IMR-90 (cell line): ENCODE results near the gene MFAP1. TPM values are rescaled to one million over a fixed set of nuclear protein-coding genes. Genes with fewer than 3 reads are reported as not detected.
"Not testable (repeated sequence)": the region's sequence is repeated elsewhere in the genome, so short reads cannot be mapped to it uniquely, and the experiment has no call there.

ENCODE experiments used
- ATAC-seq: fragments of 200-7000 bp; cut with Tn5 transposase; 2 replicates; pipeline ENCODE4 v1.9.1; 2020; ENCODE audit warnings: low read depth, mild to moderate bottlenecking, moderate library complexity
- BruUV-seq: library from RNA; stranded (reverse); fragments of 400-500 nt; replicated peaks from 2 replicates; lab custom pipeline; 2021; lab: Mats Ljungman, UMichigan
- CTCF ChIA-PET: fragments of 300-600 bp; formaldehyde crosslinking; extraction: SDS; loops from one replicate; lab custom pipeline; 2021; ENCODE audit warnings: antibody characterized with exemption; lab: Yijun Ruan, JAX
- POLR2A ChIA-PET: fragments of 300-600 bp; sonication (Branson Sonifier 250); formaldehyde crosslinking; loops from one replicate; lab custom pipeline; 2022; ENCODE audit warnings: antibody characterized with exemption; ENCODE audit not compliant: unreplicated experiment; lab: Charles Lee
- DNase-seq: peaks from one replicate; pipeline ENCODE4 v3.0.0; 2013
- H2AFZ ChIP-seq: replicated peaks from 2 replicates; pipeline ENCODE3; 2013; ENCODE audit warnings: low read length, mild to moderate bottlenecking; ENCODE audit not compliant: poor library complexity
- H2AK5ac ChIP-seq: 2 replicates; pipeline ENCODE4 v1.6.1; 2013; ENCODE audit warnings: low read depth, low read length, inconsistent platforms
- H2AK9ac ChIP-seq: replicated peaks from 2 replicates; pipeline ENCODE3; 2013; ENCODE audit warnings: mild to moderate bottlenecking, low read depth, low read length, moderate library complexity; ENCODE audit not compliant: poor library complexity
- H2BK120ac ChIP-seq: 2 replicates; pipeline ENCODE4 v1.6.1; 2013; ENCODE audit warnings: low read depth, low read length, inconsistent platforms
- H2BK15ac ChIP-seq: 3 replicates; pipeline ENCODE4 v1.6.1; 2013; ENCODE audit warnings: low read depth, low read length, inconsistent platforms
- H2BK20ac ChIP-seq: 2 replicates; pipeline ENCODE4 v1.6.1; 2013; ENCODE audit warnings: low read depth, mild to moderate bottlenecking, inconsistent platforms, low read length, moderate library complexity
- H2BK5ac ChIP-seq: 2 replicates; pipeline ENCODE4 v1.6.1; 2013; ENCODE audit warnings: mild to moderate bottlenecking, low read depth, low read length, inconsistent platforms; ENCODE audit not compliant: poor library complexity, severe bottlenecking
- H3K14ac ChIP-seq: replicated peaks from 2 replicates; pipeline ENCODE4 v1.6.1; 2013; ENCODE audit warnings: low read depth, low read length, inconsistent platforms
- H3K18ac ChIP-seq: 2 replicates; pipeline ENCODE4 v1.6.1; 2013; ENCODE audit warnings: low read depth, low read length, control low read depth
- H3K23ac ChIP-seq: 2 replicates; pipeline ENCODE4 v1.6.1; 2013; ENCODE audit warnings: low read depth, low read length, inconsistent platforms
- H3K27ac ChIP-seq: 2 replicates; pipeline ENCODE4 v1.5.1; 2013; ENCODE audit warnings: mild to moderate bottlenecking, control low read depth, low read length; ENCODE audit not compliant: insufficient read depth
- H3K27me3 ChIP-seq: 2 replicates; pipeline ENCODE4 v1.6.1; 2013; ENCODE audit warnings: low read length; ENCODE audit not compliant: control insufficient read depth, insufficient read depth
- H3K36me3 ChIP-seq: 2 replicates; pipeline ENCODE4 v1.6.1; 2013; ENCODE audit warnings: low read length, mixed read lengths; ENCODE audit not compliant: control insufficient read depth, insufficient read depth
- H3K4ac ChIP-seq: 2 replicates; pipeline ENCODE4 v1.6.1; 2013; ENCODE audit warnings: low read depth, low read length, inconsistent platforms
- H3K4me1 ChIP-seq: 2 replicates; pipeline ENCODE4 v1.6.1; 2013; ENCODE audit warnings: low read length, mixed read lengths; ENCODE audit not compliant: control insufficient read depth, insufficient read depth
- H3K4me2 ChIP-seq: 2 replicates; pipeline ENCODE4 v1.6.1; 2013; ENCODE audit warnings: low read depth, mild to moderate bottlenecking, control low read depth, low read length, moderate library complexity
- H3K4me3 ChIP-seq: 2 replicates; pipeline ENCODE4 v1.5.1; 2013; ENCODE audit warnings: low read depth, mild to moderate bottlenecking, control low read depth, low read length, moderate library complexity; ENCODE audit not compliant: insufficient read depth
- H3K56ac ChIP-seq: 2 replicates; pipeline ENCODE4 v1.6.1; 2013; ENCODE audit warnings: low read length, inconsistent platforms; ENCODE audit not compliant: insufficient read depth; ENCODE audit errors: extremely low read depth
- H3K79me1 ChIP-seq, 2 experiments: 2 replicates each; pipeline ENCODE4 v1.6.1; 2013; ENCODE audit warnings: low read length in 2 of 2, inconsistent platforms in 1 of 2, low read depth in 1 of 2
- H3K9ac ChIP-seq: 2 replicates; pipeline ENCODE4 v1.6.1; 2013; ENCODE audit warnings: low read depth, low read length, control low read depth
- H3K9me1 ChIP-seq: 2 replicates; pipeline ENCODE4 v1.6.1; 2013; ENCODE audit warnings: low read length, inconsistent platforms; ENCODE audit not compliant: insufficient read depth
- H3K9me3 ChIP-seq: 2 replicates; pipeline ENCODE4 v1.6.1; 2013; ENCODE audit warnings: low read length; ENCODE audit not compliant: control insufficient read depth, insufficient read depth
- H4K20me1 ChIP-seq: 2 replicates; pipeline ENCODE4 v1.6.1; 2013; ENCODE audit warnings: low read length, inconsistent platforms; ENCODE audit not compliant: insufficient read depth
- H4K5ac ChIP-seq: 2 replicates; pipeline ENCODE4 v1.6.1; 2013; ENCODE audit warnings: mild to moderate bottlenecking, low read depth, low read length, control low read depth
- H4K8ac ChIP-seq, 2 experiments: 2 replicates each; pipeline ENCODE4 v1.6.1; 2013; ENCODE audit warnings: low read depth in 2 of 2, low read length in 2 of 2, control low read depth in 1 of 2, inconsistent platforms in 1 of 2
- H4K91ac ChIP-seq: 2 replicates; pipeline ENCODE4 v1.6.1; 2013; ENCODE audit warnings: low read depth, low read length, inconsistent platforms; ENCODE audit not compliant: insufficient read depth
- WGBS, 2 experiments: methylation state at CpG; one replicate each; pipeline versions ENCODE4 v1.1.5 to v1.1.7; 2013; ENCODE audit warnings: missing lambda C conversion rate in 2 of 2; ENCODE audit not compliant: insufficient read length in 1 of 2; ENCODE audit errors: extremely low coverage in 2 of 2; 5-methylcytosine and 5-hydroxymethylcytosine counted together
- dilution Hi-C: fragments of 300-500 bp; cut with HindIII; formaldehyde crosslinking; loops from one replicate; pipeline ENCODE4 v1.14.3; 2018; ENCODE audit warnings: low sequenced_read_pairs; ENCODE audit not compliant: unreplicated experiment
- in situ Hi-C: fragments of 300-500 bp; cut with MboI; formaldehyde crosslinking; loops from 3 replicates; pipeline ENCODE4 v1.14.3; 2019; ENCODE audit warnings: low sequenced_read_pairs, inconsistent platforms, mixed read lengths
- intact Hi-C: fragments of 100-400 bp; cut with micrococcal nuclease; formaldehyde crosslinking; loops from 2 replicates; pipeline ENCODE4 v1.10.0; 2022
- polyA plus RNA-seq, 3 experiments: library from polyadenylated mRNA; depleted of rRNA; stranded (reverse); fragments of >200 nt; gene quantifications; 2 replicates each; pipeline ENCODE4 v1.2.3, GENCODE V29; 2012; ENCODE audit warnings: low replicate concordance in 1 of 3
- total RNA-seq: library from RNA; depleted of rRNA; stranded (reverse); fragments of >200 nt; gene quantifications from 2 replicates; pipeline ENCODE4 v1.2.3, GENCODE V29; 2012

MFAP1 gene
- total and polyA plus RNA-seq, 2 of the 4 experiments (the other 2 are of a cell fraction): 21.6 to 28.5 TPM

- BruUV-seq, H3K23ac ChIP-seq, H3K27me3 ChIP-seq, DNase-seq, in situ Hi-C loops, H3K4me2 ChIP-seq, H2BK20ac ChIP-seq, intact Hi-C loops, H3K9me3 ChIP-seq, ATAC-seq, dilution Hi-C loops, CTCF ChIA-PET, H3K56ac ChIP-seq, H3K14ac ChIP-seq, H4K20me1 ChIP-seq, H2BK5ac ChIP-seq, H2AK9ac ChIP-seq, H3K9ac ChIP-seq, H4K91ac ChIP-seq, H3K18ac ChIP-seq, H2BK15ac ChIP-seq, H3K27ac ChIP-seq, H2AK5ac ChIP-seq, H2BK120ac ChIP-seq, H3K4me1 ChIP-seq, H3K9me1 ChIP-seq, H4K8ac ChIP-seq, H4K5ac ChIP-seq, H2AFZ ChIP-seq, H3K4ac ChIP-seq, H3K4me3 ChIP-seq, POLR2A ChIA-PET: not testable (repeated sequence)
- 100% methylated on average over 2 of the region's 7 CpGs; no CpG with 5 or more reads in 1 of the 2 experiments for WGBS, 2 experiments
- peaks cover 49% of the 10 kb centered on the region for H3K36me3 ChIP-seq
- H3K79me1 ChIP-seq: peaks cover 3 to 41% of the 10 kb centered on the region in 2 experiments; a peak in 3 of 4 replicates
These were observed 21.8 kb downstream of the MFAP1 start for GRCh38 chr15:43802676-43803075.
